ENCODE data around the gene SMOC1.

DNA sequence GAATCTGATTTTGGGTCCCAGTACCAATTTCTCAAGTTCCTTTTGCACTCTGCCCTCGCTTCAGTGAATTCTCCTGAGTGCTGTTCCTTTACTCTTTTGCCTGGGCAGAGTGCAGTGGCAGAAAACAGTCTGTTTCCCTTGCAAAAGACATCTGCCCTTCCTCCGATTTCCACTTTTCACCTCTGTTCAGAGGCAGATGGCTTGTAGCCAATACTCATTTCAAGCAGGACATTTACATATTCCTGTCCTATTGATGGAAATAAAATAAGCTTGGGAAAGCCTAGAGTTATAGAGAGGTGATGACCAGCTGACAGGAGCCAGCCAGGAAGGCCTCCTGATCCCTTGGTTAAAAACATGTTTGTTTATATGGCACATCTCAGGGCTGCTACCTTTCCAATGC, 198.5 kb downstream of the SMOC1 start:
- no peak for TF ChIP-seq TARDBP (IDR thresholded peaks at IDR 0.05)
- TF ChIP-seq, protein P1, sequence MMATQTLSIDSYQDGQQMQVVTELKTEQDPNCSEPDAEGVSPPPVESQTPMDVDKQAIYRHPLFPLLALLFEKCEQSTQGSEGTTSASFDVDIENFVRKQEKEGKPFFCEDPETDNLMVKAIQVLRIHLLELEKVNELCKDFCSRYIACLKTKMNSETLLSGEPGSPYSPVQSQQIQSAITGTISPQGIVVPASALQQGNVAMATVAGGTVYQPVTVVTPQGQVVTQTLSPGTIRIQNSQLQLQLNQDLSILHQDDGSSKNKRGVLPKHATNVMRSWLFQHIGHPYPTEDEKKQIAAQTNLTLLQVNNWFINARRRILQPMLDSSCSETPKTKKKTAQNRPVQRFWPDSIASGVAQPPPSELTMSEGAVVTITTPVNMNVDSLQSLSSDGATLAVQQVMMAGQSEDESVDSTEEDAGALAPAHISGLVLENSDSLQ (IDR thresholded peaks at IDR 0.05): no peak
- TF ChIP-seq ARNT (IDR thresholded peaks at IDR 0.05): no peak
- TF ChIP-seq SP1 (IDR thresholded peaks at IDR 0.05): no peak
- TF ChIP-seq FOXA1 (IDR thresholded peaks at IDR 0.05): no peak
- no peak for TF ChIP-seq HDGF (IDR thresholded peaks at IDR 0.05; ENCODE audit: borderline replicate concordance)
- TF ChIP-seq FOXK2 (IDR thresholded peaks at IDR 0.05): no peak
- TF ChIP-seq L3MBTL2 (conservative IDR thresholded peaks at IDR 0.05): no peak
